GM12878 (cell line): ENCODE data around the gene ABCB9.

ENCODE experiments used
- FOXM1 ChIP-seq: IDR thresholded peaks from 2 replicates; pipeline ENCODE4 v1.6.1; 2012; ENCODE audit warnings: low read depth, mild to moderate bottlenecking, inconsistent platforms, low read length, moderate library complexity
- POLR2A ChIP-seq: IDR thresholded peaks from 2 replicates; pipeline ENCODE4 v1.6.1; 2011; ENCODE audit warnings: low read depth, mild to moderate bottlenecking, low read length

DNA sequence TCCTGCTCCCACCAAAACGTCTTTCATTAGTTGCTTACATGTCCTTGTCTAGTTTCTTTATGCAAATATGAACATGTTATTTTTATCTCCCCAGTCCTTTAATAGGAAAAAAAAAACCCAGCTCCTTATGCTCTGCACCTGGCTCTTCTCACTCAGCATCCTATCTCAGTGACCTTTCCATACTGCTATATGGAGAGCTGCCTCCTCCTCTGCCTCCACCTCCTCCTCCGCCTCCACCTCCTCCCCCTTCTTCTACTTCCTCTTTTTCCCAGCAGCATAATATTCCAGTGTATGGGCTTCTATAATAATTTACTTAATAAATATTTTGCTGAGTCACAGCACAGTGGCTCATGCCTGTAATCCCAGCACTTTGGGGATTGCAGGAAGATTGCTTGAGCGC, 31.5 kb downstream of the ABCB9 start:
- TF ChIP-seq FOXM1, result no peak
- TF ChIP-seq POLR2A, result no peak
